HG03039 (cell line): ENCODE results near the gene PTPRN2.

Source experiments
- ATAC-seq: cut with Tn5 transposase; IDR thresholded peaks from one replicate; pipeline ENCODE4 v1.9.1; 2021; ENCODE audit warnings: mild to moderate bottlenecking, moderate library complexity; ENCODE audit not compliant: unreplicated experiment

The PTPRN2 gene

DNA sequence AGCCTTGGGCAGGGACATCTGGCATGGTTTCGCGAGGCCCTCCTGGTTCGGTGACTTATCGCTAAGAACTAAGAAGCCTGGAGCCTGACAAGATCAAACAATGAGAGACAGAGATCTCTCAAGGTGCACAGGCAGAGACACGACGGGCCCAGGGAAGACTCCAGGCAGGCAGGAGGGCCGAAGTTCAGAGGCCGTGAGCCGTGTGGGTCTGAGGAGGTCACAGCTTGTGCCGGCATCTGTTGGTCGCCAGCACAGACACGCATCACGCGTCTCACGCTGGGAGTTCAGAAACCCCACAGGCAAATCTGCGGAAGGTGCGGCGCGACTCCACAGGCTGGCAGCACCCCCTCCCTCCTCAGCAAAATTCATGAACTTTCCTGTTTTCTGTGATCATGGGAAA lies 936.8 kb downstream of the PTPRN2 start:
- no peak for ATAC-seq

DNA sequence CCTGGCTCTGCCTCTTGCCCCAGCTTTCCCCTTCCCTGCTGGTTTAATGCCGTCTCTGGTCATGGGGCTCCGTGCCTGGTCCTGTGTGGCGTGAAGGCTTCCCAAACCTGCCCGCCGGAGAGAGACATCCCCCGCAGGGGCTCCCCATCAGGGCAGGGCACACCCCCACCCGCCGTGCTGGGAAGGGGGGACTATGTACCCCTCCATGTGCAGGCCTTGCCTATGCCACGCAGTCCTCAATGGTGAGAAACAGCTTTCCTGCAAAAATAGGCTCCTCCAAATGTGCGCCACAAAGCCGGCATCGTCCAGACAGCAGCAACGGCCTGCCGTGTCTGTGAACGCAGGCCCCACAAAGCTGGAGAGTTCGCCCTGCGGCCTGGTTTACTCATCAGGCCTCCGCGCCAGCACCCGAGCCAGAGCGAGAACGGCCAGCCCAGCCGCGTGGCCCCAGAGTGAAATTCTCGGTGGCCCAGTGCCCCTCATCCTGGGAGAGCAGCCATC lies 937.4 kb downstream of the PTPRN2 start:
- no peak for ATAC-seq

DNA sequence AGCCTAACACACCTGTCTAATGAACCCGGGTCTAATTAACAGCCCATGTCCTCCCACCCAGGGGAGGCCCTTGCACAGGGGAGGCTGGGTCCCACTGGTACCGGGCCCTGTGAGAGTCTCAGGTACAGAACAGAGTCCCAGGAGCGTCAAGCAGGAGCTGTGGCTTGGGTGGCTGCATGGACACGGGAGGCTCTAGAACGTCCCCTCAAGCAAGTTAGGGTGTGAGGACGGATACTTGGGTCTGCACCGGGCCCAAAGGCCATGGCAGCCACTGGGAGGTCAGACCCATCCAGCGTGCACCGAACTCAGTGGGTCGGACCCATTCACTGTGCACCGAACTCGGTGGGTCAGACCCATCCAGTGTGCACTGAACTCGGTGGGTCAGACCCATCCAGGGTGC lies 941.1 kb downstream of the PTPRN2 start:
- no peak for ATAC-seq

DNA sequence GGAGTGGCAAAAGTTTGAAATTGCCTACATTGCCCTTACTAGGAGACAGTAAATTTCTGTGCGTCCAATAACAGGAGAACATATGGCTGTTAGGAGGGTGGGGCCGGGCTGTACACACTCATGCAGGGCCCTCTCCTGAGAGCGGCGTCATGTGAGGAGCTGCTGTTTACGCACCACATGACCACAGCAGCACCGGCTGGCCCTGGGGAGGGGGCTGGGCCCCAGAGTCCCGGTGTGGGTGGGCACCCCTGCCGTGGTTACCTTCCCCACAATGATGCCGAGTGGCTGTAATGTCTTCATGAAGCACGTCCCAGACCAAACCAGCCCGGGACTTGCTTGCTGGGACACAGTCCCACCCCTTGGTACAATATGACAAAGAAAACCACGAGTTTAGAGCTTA lies 942.1 kb downstream of the PTPRN2 start:
- ATAC-seq, result no peak

DNA sequence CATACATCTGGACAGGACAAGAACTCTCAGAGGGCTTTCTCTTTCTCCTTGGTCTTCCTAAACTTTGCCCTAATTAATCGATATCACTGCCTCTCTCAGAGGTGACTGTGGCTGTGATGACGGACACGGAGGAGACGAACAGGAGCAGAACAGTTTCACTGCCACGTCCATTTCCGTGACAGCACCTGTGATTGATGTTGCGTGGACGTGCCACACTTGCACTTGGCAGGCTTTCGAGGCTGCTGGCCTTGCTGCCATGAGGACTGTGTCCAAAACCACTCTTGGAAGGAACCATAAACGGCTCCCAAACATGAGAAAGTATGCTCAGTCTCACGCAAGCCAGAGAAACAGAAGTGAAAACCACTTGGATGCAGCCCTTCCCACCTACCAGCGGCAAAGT lies 942.7 kb downstream of the PTPRN2 start:
- no peak for ATAC-seq

DNA sequence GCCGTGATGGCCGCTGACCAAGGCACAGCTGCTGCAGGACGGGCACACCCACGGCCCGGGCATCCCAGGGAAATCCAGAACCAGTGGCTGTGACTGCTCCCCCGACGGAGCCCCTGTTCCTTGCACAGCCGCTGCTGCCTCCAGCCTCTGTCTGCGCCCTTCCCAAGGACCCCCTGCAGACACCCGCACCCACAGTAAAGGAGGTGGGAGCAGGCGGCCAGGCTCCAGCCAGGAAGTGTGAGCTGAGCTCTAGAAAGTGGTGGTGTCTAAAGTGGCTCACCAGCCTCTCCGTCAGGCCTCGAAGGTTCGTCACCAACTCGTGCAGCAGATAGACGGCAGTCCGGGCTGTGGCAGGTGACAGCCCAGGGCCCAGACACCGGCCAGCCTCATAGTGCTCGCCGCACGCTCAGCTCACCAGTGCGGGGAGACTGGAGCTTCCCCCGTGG lies 944.1 kb downstream of the PTPRN2 start:
- ATAC-seq, result no peak

DNA sequence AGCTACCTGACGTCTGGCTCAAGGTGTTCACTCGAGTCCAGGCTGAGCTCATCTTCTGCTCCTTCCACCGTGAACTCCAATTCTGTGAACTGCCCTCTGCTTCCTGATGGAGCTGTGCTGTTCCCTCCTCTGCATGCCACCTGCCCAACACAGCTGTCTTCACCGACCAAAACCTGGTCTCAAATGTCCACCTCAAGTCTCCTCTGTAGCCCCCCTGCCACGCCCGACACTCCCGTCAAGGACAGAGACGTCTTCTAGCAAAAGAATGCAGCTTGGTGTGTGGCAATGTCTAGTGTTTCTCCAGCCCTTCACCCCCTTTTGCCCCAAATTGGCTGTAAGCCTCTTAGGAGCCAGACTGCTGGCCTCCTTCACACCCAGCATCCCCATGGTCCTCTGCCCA lies 945.8 kb downstream of the PTPRN2 start:
- no peak for ATAC-seq

DNA sequence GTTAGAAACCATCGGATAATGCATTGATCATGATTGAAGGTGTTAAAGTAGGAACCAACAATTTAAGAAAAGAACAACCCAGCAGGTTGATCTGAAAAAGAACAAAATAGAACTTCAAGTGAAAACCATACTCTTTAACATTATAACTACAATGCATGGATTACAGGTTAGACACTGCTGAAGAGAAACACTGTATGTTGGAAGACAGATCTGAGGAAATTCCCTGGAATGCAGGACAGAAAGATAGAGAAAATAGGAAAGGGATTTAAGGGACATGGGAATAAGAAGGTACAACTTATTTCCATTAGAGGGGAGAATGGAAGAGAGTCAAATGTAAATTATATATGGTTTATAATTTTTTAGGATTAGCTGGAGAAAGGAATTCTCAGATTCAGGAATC lies 947.5 kb downstream of the PTPRN2 start:
- no peak for ATAC-seq

DNA sequence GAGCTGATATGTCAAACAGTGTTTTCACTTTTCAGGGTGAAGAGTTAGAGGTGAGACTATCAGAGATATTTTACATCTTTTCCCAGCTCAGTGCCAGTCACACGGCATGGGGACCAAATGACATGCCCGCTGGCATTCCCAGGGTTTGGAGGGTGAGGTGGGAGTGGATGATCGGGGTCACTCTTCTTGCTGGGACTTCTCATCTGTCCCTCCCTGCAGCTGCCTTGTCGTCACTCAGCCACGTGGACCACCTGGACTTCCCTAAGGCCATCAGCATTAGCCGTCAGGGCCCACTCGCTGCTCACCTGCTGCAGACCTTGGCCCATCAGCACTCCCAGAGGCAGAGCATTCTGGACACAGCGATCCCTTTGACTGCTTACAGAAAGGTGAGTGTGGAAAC lies 949.1 kb downstream of the PTPRN2 start:
- no peak for ATAC-seq

DNA sequence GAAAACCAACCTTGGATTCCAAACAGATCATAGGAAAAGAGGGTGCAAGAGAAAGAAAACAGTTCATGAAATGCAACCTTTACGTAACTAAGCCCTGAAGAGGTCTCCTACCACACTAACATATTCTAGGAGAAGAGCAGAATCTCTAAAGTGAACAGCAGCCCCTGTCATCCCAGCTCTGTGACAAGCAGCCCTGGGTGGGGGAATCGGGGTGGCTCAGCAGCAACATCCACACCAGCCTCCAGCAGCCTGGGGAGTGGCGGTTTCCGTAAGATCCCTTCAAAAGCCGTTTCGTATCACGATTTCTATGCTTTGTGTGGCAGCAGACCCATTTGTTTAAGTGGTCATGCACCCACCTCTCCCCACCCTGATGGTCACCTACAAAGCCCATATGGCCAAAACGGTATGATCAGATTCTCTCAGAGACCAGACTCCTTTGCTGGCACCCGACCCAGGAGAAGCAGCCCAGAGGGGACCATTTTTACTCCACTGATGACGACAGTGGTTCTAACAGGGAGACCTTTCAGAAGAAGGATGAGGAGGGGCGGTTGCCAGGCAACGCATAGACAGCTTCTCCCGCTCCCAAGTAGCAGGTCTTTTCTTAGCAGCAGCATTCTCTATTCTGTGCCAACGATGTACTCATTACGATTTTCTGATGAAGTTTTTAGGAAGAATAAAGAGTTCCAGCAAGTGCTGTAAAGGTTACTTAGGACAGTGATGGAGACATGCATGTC lies 950.2 kb downstream of the PTPRN2 start:
- ATAC-seq, result no peak

DNA sequence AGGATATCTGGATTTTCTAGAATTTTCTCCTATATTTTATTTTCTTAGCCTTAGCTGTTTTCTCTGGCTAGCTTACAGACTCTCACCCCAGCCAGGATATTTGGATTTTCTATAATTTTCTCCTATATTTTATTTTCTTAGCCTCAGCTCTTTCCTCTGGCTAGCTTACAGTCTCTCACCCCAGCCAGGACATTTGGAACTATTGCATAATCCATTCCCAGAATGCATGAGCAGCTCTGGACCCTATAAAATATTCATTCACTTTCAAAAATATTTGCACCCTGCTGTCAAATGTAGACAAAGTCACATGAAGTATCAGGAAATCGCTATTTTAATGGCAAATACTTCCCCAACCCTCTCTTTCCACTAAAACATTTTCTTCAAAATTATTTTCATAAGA lies 952.0 kb downstream of the PTPRN2 start:
- no peak for ATAC-seq

DNA sequence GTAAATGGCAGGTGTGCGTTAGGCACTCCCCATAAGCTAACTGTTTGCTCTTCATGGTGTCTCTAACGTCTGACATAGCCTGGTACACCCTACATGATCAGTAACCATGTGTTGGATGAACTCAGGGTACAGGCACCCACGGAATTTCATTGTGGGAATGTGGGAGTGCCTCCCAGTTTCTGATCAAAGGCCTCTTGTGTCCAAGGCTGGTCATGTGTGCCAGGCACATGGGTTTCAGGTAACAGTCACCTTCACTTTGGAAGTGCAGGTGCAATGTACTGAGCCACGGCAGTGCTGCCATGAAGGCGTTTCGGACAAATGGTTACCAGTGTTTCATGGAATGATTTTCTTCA lies 952.5 kb downstream of the PTPRN2 start:
- no peak for ATAC-seq

DNA sequence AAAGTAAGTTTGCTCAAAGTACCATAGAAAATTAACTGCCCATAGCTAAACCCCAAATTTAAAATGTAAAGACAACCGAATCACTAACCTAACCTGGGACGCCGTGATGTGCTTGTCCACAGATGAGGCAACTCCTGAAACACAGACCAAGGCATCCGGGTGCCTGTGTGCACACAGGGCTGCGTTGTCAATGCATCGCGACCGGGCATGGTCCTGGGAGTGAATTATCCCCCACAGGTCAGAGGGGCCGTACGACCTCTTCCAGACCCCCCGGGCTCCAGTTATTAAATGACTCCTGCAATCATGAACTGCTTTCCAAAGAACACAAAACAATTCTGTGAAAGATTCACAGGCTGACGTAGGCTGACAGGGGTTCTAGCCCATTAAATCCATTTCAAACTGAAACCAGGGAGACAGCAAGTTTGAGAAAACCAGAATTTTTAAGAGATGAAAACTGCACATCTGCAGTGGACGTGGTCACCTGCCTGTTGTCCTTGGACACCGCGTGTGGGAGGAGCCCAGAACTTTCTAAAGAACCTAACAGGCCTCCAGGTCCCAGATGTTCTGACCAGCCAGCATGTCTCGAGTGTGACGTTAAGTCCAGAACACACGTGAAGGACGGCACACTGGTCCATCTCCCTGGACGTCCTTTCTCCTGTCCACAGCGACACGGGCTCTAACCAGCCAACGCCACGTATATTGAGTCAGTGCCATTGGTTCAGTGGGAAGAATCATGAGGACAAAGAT lies 953.0 kb downstream of the PTPRN2 start:
- ATAC-seq, result no peak

DNA sequence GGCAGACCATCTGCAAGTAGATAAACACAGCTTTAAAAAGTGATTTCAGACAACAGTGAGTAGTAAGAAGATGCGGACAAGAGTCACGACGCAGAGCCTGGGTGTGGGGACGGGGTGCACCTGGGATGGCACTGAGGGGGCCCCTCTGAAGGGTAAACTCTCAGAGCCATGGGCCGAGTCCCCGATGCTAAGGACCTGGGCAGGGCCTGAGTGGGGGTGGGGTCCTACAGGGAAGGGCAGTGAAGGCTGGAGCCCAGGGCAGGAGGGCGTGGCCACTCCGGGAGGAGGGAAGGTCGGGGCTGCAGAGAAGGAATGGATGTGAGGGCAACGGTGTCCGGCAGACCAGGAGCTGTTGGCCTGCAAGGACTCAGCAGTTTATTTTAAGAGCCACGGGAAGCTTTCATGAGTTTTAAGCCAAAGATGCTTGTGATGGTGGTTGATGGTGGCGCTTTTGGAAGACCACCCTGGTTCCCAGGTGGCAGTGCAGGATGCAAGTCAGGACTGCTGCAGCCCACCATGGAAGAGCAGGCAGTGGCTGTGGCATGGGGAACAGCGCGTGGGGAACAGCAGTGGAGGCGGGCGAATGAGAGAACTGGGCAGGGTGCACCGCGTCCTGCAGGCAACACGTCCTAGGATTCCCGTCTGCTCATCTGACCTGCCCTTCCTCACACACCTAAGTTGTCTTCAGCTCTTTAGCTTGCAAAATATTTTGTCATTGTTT lies 954.0 kb downstream of the PTPRN2 start:
- no peak for ATAC-seq

DNA sequence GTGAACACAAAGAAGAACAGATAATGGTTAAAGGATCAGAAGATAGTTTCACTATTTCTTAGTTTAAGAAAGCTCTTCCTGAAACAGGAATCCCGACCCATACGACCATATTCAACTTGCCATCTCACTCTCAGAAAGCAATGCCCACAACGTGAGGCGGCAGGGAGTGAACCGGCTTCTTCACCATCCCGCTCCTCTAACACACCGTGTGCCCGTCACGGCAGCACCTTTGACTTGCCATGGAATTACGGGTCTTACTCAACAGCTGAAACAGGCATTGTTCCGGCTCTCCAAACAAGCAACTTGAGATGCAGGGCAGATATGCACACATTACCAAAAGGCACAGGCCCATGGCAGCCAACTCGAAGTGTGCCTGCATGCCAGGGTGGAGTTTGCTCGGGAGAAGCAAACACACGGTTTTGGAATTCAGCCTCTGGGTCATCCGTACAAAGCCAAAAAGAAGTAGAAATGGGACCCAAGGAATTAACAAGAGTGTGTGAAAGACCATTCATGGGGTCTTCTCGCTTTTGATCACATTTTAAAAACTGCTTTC lies 957.2 kb downstream of the PTPRN2 start:
- no peak for ATAC-seq

DNA sequence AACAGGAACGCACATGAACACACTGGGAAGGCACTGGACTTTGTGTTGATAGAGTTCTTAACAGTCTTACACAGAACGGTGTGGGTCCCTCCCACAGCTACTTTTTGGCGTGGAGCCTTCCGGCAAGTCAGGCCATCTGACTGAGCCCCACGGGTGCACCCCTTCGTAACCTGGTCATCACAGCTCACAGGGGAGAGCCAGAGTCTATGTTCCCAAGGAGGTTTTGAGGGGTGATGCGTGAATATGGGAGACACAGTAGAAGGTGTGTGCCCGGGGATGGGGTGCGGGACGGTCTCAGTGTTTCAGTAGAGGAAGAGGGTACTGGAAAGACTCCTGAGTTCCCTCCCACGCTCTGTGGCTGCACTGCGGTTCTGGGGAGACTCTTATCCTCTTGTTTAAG lies 959.2 kb downstream of the PTPRN2 start:
- no peak for ATAC-seq

DNA sequence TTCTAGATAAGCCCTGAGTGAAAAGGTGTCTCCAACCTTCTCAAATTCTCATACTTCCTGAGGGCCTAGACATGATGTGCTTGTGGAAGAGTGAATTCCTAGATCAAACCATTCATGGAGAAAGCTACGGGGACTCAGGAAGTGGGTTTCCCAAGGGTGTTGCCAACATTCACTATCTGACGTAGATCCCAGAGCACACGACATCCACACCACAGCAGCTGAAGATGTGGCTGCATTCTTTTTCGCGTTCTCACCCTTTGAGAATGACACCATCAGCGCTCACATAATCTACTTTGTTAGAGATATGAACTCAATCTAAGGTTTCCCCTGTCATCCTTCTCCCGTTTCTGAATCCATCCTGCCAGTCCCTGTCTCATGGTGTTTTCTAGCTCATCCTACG lies 960.0 kb downstream of the PTPRN2 start:
- no peak for ATAC-seq

DNA sequence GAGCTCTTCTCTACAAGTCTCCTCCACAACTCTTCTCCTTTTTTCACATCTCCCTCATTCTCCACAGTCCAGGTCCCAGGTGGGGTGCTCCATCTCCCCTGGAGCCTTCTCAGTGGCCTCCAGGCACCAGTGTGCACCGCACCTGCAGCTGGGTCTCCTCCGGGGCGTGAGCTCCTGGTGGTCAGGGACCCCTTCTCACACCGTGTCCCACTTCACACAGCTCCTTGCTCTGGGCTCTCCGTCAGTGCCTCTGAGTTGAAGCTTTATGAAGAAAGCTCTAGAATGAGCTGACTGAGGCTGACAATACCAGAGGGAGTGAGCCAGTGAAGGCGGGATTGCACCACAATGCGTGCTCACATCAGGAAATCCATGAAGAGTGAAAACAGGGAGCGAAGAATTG lies 960.6 kb downstream of the PTPRN2 start:
- ATAC-seq, result no peak

DNA sequence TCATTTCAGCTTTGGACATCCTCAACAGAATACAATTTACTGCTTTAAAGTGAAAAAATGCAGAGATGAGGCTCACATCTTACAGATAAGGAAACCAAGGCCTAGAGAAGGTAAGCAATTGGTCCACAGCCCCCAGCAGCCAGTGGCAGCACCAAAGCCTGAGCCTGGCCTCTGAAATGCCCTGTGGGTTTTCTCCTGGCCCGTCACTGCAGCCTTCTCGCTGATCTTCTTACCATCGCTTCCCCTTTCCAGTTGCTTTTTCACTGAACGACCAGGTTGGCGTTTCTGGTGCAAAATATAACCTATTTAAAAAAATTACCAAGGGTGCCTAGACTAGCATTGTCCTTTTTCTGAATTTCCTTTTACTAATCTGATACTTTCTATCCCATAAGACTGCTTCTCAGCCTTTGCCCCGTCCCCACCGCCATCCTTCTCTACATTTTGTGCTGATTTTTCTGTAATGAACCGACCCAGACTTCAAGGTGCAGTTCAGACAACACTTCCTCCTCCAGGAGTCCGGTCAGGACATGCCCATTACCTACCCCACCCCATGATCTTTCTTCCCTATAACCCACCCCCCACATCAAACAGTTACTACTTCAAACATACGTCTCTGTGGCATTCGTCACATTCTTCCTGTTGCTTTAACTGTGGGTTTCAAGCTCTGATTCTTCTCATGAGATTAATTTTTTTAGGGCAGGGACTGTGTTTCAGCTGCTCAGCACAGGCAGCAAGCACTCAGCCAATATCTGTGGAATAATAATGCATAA lies 961.5 kb downstream of the PTPRN2 start:
- ATAC-seq, result no peak

DNA sequence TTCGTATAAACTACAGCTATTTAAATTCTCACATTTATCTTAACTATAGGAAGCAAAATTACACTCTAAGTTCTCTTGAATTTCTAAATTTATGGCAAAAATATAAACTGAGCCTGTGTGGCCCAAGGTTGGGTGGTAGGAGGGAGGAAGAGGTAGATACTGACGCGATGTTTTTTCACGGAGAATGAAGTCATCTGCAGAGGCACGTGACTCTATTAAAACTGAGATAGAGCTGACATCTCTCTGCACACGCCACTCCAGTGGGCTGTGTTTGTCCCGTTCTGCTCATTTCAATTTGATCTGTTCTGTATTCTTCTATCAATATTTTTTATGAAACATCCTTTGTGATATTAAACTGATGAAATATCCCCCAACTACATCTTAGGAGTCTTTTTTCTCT lies 964.1 kb downstream of the PTPRN2 start:
- ATAC-seq, result no peak
